ENCODE data around the gene DTNB.
"Not testable (repeated sequence)": the region's sequence is repeated elsewhere in the genome, so short reads cannot be mapped to it uniquely, and the experiment has no call there.

The DTNB gene

GRCh38 chr2:25673300-25674076 is at the start of gene DTNB:
DTNB (minus strand) TSS chr2:25673577; CDS start chr2:25652660, 20,917 bp downstream.
- Mint-ChIP-seq H3K4me1 (peaks cover 17% of the 10 kb centered on the region), H3K36me3 (no peaks in the 10 kb centered on the region), H3K4me3 (peak within 1 kb of the TSS; percentile 88), H3K27me3 (no peaks in the 10 kb centered on the region), H3K27ac (peak within 1 kb of the TSS; percentile 82), H3K9me3 (no peaks in the 10 kb centered on the region)
- peak; percentile 87 for ATAC-seq

- H3K4me1 Mint-ChIP-seq = no peaks in the 10 kb centered on the region
- no peak overlapping the region for H3K27ac Mint-ChIP-seq
- peaks cover 2% of the 10 kb centered on the region for H3K9me3 Mint-ChIP-seq
- no peak for ATAC-seq
- no peaks in the 10 kb centered on the region for H3K36me3 Mint-ChIP-seq
- H3K27me3 Mint-ChIP-seq = peaks cover 16% of the 10 kb centered on the region
- no peak overlapping the region for H3K4me3 Mint-ChIP-seq
These were observed 48.8 kb upstream of the DTNB start for GRCh38 chr2:25722224-25722623.

DNA sequence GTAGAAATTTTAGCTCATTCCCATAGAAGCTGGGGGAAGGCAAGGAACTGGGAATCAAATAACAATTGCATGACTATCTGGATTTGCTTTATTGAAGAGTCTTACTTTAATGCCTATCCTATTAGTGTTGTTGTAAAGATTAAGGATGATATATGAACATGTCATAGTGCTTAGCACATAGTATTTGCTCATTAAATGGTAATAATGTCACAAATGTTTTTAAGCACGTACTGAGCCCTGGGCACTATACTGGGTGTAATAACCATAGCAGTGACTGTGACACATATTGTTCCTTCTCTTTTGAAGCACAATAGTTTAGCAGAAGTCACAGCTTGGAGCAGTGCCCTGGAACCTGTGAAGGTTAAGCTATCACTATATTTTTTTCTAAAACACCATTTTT is 47.2 kb upstream of the DTNB start:
- H3K36me3 Mint-ChIP-seq = no peaks in the 10 kb centered on the region
- H3K4me3 Mint-ChIP-seq = no peak overlapping the region
- no peaks in the 10 kb centered on the region for H3K9me3 Mint-ChIP-seq
- H3K27me3 Mint-ChIP-seq = peaks cover 10% of the 10 kb centered on the region
- no peaks in the 10 kb centered on the region for H3K4me1 Mint-ChIP-seq
- H3K27ac Mint-ChIP-seq = no peak overlapping the region
- ATAC-seq = no peak

DNA sequence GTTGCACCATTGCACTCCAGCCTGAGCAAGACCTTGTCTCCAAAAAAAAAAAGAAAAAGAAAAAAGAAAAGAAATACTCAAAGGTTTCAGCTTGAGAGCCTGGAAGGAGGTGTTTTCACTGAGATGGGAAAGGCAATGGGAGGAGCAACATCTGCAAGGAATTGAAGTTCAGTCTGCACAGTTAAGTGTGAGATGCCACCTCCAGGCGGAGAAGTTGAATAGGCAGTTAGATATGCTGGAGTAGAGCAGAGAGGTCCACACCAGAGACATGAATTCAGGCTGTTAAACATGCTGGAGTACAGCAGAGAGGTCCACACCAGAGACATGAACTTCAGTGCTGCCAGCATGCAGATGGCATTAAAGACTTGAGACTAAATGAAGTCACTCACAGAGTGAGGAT is 41.4 kb upstream of the DTNB start:
- Mint-ChIP-seq H3K27ac (no peak overlapping the region), H3K4me1 (peaks cover 19% of the 10 kb centered on the region), H3K27me3 (peaks cover 20% of the 10 kb centered on the region), H3K4me3 (no peak overlapping the region), H3K36me3 (no peaks in the 10 kb centered on the region), H3K9me3 (no peaks in the 10 kb centered on the region)
- no peak for ATAC-seq

DNA sequence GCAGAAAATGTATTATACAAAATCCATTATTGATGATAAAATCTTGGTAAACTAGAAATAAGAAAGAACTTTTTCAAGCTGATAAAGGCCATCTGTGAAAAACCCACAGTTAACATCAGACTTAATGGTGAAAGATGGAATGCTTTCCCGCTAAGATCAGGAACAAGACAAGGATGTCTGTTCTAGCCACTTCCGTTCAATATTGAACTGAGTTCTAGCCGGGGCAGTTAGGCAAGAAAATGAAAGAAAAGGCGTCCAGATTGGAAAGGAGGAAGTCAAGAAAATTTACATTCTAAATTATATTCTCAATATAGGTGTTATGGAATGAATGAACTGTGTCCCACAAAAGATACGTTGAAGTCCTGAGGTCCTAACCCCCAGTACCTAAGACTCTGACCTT is 39.1 kb upstream of the DTNB start:
- Mint-ChIP-seq H3K27me3 (peaks cover 37% of the 10 kb centered on the region), H3K27ac (peak overlapping the region; percentile 38), H3K4me3 (no peak overlapping the region), H3K4me1 (peaks cover 19% of the 10 kb centered on the region), H3K36me3 (no peaks in the 10 kb centered on the region), H3K9me3 (no peaks in the 10 kb centered on the region)
- no peak for ATAC-seq

GRCh38 chr2:25711675-25712354 is 38.4 kb upstream of the DTNB start:
- ATAC-seq = no peak
- H3K36me3 Mint-ChIP-seq = no peaks in the 10 kb centered on the region
- peaks cover 37% of the 10 kb centered on the region for H3K27me3 Mint-ChIP-seq
- peaks cover 19% of the 10 kb centered on the region for H3K4me1 Mint-ChIP-seq
- peak overlapping the region; percentile 56 for H3K4me3 Mint-ChIP-seq
- H3K27ac Mint-ChIP-seq = peak overlapping the region; percentile 38
- H3K9me3 Mint-ChIP-seq = no peaks in the 10 kb centered on the region

GRCh38 chr2:25710750-25711149 is 37.4 kb upstream of the DTNB start:
- Mint-ChIP-seq H3K27ac (no peak overlapping the region), H3K9me3 (no peaks in the 10 kb centered on the region), H3K4me1 (peaks cover 19% of the 10 kb centered on the region), H3K36me3 (no peaks in the 10 kb centered on the region), H3K4me3 (no peak overlapping the region), H3K27me3 (peaks cover 37% of the 10 kb centered on the region)
- ATAC-seq = no peak

DNA sequence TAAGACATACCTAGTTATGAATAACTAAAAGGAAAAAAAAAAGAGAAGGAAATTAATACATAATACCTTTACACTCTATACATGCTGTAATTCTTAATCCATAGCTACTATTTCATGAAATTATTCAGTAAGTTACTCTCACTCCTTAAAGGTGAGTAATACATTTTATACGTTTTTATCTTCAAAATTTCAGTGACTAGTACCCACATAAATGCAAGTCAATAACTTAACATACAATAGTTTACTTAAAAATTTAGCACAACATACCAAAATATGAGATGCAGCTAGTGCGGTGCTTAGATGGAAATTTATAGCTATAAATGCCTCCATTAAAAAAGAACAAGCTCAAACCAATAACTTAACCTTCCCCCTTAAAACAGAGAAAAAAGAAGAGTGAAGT is 36.0 kb upstream of the DTNB start:
- Mint-ChIP-seq H3K36me3 (no peaks in the 10 kb centered on the region), H3K4me1 (peaks cover 19% of the 10 kb centered on the region), H3K9me3 (no peaks in the 10 kb centered on the region), H3K27me3 (peaks cover 37% of the 10 kb centered on the region), H3K4me3 (no peak overlapping the region), H3K27ac (no peak overlapping the region)
- ATAC-seq = no peak

GRCh38 chr2:25707927-25708590 is 34.7 kb upstream of the DTNB start:
- Mint-ChIP-seq H3K36me3 (no peaks in the 10 kb centered on the region), H3K27me3 (peaks cover 37% of the 10 kb centered on the region), H3K4me1 (peaks cover 19% of the 10 kb centered on the region), H3K9me3 (no peaks in the 10 kb centered on the region), H3K27ac (no peak overlapping the region), H3K4me3 (no peak overlapping the region)
- ATAC-seq = no peak

- H3K4me1 Mint-ChIP-seq = not testable (repeated sequence)
These were observed 32.2 kb upstream of the DTNB start for GRCh38 chr2:25705575-25705974.

GRCh38 chr2:25701801-25702200 is 28.4 kb upstream of the DTNB start:
- ATAC-seq = no peak
- Mint-ChIP-seq H3K4me1 (no peaks in the 10 kb centered on the region), H3K27me3 (no peaks in the 10 kb centered on the region), H3K9me3 (no peaks in the 10 kb centered on the region), H3K27ac (no peak overlapping the region), H3K36me3 (no peaks in the 10 kb centered on the region), H3K4me3 (no peak overlapping the region)

More at GRCh38 chr2:25705575-25705974, 32.2 kb upstream of the DTNB start:
- H3K4me3 Mint-ChIP-seq, H3K36me3 Mint-ChIP-seq, ATAC-seq, H3K9me3 Mint-ChIP-seq, H3K27ac Mint-ChIP-seq: not testable (repeated sequence)
- H3K27me3 Mint-ChIP-seq = peaks cover 31% of the 10 kb centered on the region

DNA sequence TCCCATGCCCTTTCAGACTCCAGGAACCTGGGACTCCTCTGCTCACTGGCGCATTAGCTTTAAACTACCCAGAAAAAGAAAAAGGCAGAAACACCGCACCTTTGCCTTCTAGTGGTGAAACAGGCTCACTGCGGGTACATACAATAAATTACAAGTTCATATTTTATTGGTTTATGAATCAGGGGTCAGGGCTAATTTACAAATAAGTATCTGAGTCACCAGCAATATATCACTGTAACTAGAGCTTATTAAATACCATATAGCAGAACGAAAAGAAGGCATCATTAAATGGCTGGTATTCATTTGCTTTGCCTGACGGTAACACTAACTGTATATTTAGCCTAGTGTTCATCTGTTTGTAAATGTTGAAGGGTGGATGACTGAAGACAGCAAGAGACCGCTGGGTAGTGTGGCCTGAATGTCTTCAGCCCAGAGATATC is 26.9 kb upstream of the DTNB start:
- H3K4me3 Mint-ChIP-seq = no peak overlapping the region
- no peak for ATAC-seq
- H3K9me3 Mint-ChIP-seq = no peaks in the 10 kb centered on the region
- no peaks in the 10 kb centered on the region for H3K27me3 Mint-ChIP-seq
- no peak overlapping the region for H3K27ac Mint-ChIP-seq
- no peaks in the 10 kb centered on the region for H3K4me1 Mint-ChIP-seq
- H3K36me3 Mint-ChIP-seq = no peaks in the 10 kb centered on the region

GRCh38 chr2:25699216-25699615 is 25.8 kb upstream of the DTNB start:
- no peak for ATAC-seq
- no peaks in the 10 kb centered on the region for H3K9me3 Mint-ChIP-seq
- H3K36me3 Mint-ChIP-seq = no peaks in the 10 kb centered on the region
- H3K4me1 Mint-ChIP-seq = no peaks in the 10 kb centered on the region
- H3K4me3 Mint-ChIP-seq = no peak overlapping the region
- H3K27ac Mint-ChIP-seq = no peak overlapping the region
- H3K27me3 Mint-ChIP-seq = no peaks in the 10 kb centered on the region

GRCh38 chr2:25698752-25699151 is 25.4 kb upstream of the DTNB start:
- H3K27me3 Mint-ChIP-seq = no peaks in the 10 kb centered on the region
- no peak overlapping the region for H3K4me3 Mint-ChIP-seq
- no peaks in the 10 kb centered on the region for H3K36me3 Mint-ChIP-seq
- H3K27ac Mint-ChIP-seq = no peak overlapping the region
- no peaks in the 10 kb centered on the region for H3K9me3 Mint-ChIP-seq
- H3K4me1 Mint-ChIP-seq = no peaks in the 10 kb centered on the region
- no peak for ATAC-seq

DNA sequence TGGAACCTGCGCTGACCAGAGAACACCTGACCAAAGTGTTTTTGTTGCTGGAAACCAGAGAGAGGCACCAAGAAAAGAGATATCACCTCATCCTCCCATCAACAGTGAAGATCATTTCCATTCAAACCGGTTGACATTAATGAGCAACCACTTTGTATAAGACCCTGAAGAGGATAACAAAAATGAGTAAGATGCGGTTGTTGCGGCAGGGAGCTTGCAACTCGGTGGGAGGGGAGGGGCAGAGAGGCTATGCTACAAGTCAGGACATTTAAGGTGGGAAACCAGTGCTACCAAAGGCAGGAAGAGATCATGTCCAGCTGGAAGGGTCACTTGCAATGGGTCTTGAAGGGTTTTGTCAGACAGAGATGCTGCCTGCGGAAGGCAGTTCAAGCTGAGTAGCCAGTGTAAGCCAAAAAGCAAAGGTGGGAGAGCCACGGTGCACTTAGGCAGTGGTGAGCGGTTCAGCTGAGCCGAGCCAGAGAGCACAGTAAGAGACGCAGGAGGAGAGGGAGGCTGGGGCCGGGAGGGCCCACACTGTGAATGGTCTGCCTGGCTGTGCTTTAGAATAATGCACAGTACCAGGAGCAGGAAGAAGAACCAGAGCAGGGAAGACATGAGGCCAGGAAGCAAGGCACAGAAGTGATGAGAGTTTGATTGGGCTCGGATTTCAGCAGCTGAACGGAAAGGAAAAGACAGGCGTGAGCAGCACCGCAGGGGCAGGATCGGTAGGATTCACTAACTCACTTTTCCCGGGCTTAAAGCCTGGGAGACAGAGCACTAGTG is 24.4 kb upstream of the DTNB start:
- Mint-ChIP-seq H3K4me1 (no peaks in the 10 kb centered on the region), H3K4me3 (no peak overlapping the region), H3K36me3 (no peaks in the 10 kb centered on the region), H3K27ac (no peak overlapping the region), H3K9me3 (no peaks in the 10 kb centered on the region), H3K27me3 (no peaks in the 10 kb centered on the region)
- ATAC-seq = no peak
